WTC11 (cell line): Measurements from ENCODE around the gene UROC1. TPM values are rescaled to one million over a fixed set of nuclear protein-coding genes. Genes with fewer than 3 reads are reported as not detected.

Experiments
- ATAC-seq: fragments of 200-7000 bp; cut with Tn5 transposase; 2 replicates; pipeline ENCODE4 v1.10.0; 2021; ENCODE audit warnings: mild to moderate bottlenecking, moderate library complexity
- CTCF ChIA-PET: fragments of 300-600 bp; sonication (Branson Sonifier 250); formaldehyde crosslinking; loops from one replicate; lab custom pipeline; 2021; ENCODE audit warnings: antibody characterized with exemption; lab: Charles Lee
- POLR2A ChIA-PET: fragments of 350-600 bp; sonication (Branson Sonifier 250); formaldehyde crosslinking; loops from one replicate; lab custom pipeline; 2021; ENCODE audit warnings: antibody characterized with exemption; lab: Charles Lee
- DNase-seq: peaks from one replicate; pipeline ENCODE4 v3.0.0; 2021; ENCODE audit warnings: low spot score
- H3K27ac Mint-ChIP-seq: 2 replicates; pipeline ENCODE4 v1.8.0; 2021; ENCODE audit warnings: mixed read lengths
- H3K27me3 Mint-ChIP-seq: 2 replicates; pipeline ENCODE4 v1.8.0; 2021; ENCODE audit warnings: low read depth, mild to moderate bottlenecking, moderate library complexity, mixed read lengths
- H3K36me3 Mint-ChIP-seq: 2 replicates; pipeline ENCODE4 v1.8.0; 2021; ENCODE audit warnings: mixed read lengths
- H3K4me1 Mint-ChIP-seq: 2 replicates; pipeline ENCODE4 v1.8.0; 2022; ENCODE audit warnings: mixed read lengths
- H3K4me3 Mint-ChIP-seq: 2 replicates; pipeline ENCODE4 v1.8.0; 2021; ENCODE audit warnings: mild to moderate bottlenecking, moderate library complexity, mixed read lengths
- H3K9me3 Mint-ChIP-seq: 2 replicates; pipeline ENCODE4 v1.8.0; 2021; ENCODE audit warnings: mixed read lengths
- CTCF ChIP-seq: fragments of 200-600 bp; IDR thresholded peaks from 2 replicates; pipeline ENCODE4 v1.8.0; 2022; ENCODE audit warnings: antibody characterized with exemption
- E2F5 ChIP-seq: sonication (generic); formaldehyde crosslinking; IDR thresholded peaks from 2 replicates; pipeline ENCODE4 v1.8.1; 2022; ENCODE audit warnings: mild to moderate bottlenecking, moderate library complexity, missing genetic modification reagents
- EMX1 ChIP-seq: fragments of 250-450 bp; sonication (Bioruptor Pico); IDR thresholded peaks from 2 replicates; pipeline ENCODE4 v1.8.0; 2021; ENCODE audit warnings: mild to moderate bottlenecking
- ETV6 ChIP-seq: sonication (generic); formaldehyde crosslinking; IDR thresholded peaks from 2 replicates; pipeline ENCODE4 v1.8.1; 2022; ENCODE audit warnings: mild to moderate bottlenecking, missing genetic modification reagents
- FOXK1 ChIP-seq: sonication (generic); formaldehyde crosslinking; IDR thresholded peaks from 2 replicates; pipeline ENCODE4 v1.8.0; 2022; ENCODE audit warnings: mild to moderate bottlenecking, moderate library complexity, missing genetic modification reagents
- GRHL2 ChIP-seq: fragments of 250-450 bp; sonication (Bioruptor Pico); IDR thresholded peaks from 2 replicates; pipeline ENCODE4 v1.8.0; 2022; ENCODE audit warnings: mild to moderate bottlenecking, moderate library complexity; ENCODE audit not compliant: insufficient replicate concordance, severe bottlenecking
- HMGXB4 ChIP-seq: sonication (generic); formaldehyde crosslinking; IDR thresholded peaks from 2 replicates; pipeline ENCODE4 v1.8.1; 2023; ENCODE audit warnings: mild to moderate bottlenecking, moderate library complexity, missing genetic modification reagents
- JAZF1 ChIP-seq: fragments of 250-450 bp; sonication (Bioruptor Pico); IDR thresholded peaks from 2 replicates; pipeline ENCODE4 v1.9.0; 2021; ENCODE audit warnings: moderate library complexity, mild to moderate bottlenecking, inconsistent platforms
- MYBL2 ChIP-seq: sonication (generic); formaldehyde crosslinking; IDR thresholded peaks from 2 replicates; pipeline ENCODE4 v1.8.1; 2023; ENCODE audit warnings: mild to moderate bottlenecking, moderate library complexity, missing genetic modification reagents
- NFE2L1 ChIP-seq: sonication (generic); formaldehyde crosslinking; IDR thresholded peaks from 2 replicates; pipeline ENCODE4 v1.8.1; 2023; ENCODE audit warnings: missing genetic modification reagents
- PRDM15 ChIP-seq: sonication (generic); formaldehyde crosslinking; IDR thresholded peaks from 2 replicates; pipeline ENCODE4 v1.8.0; 2022; ENCODE audit warnings: missing genetic modification reagents
- SMAD3 ChIP-seq: sonication (generic); formaldehyde crosslinking; IDR thresholded peaks from 2 replicates; pipeline ENCODE4 v1.8.0; 2022; ENCODE audit warnings: missing genetic modification reagents, mild to moderate bottlenecking, borderline replicate concordance
- TCF7 ChIP-seq: sonication (generic); formaldehyde crosslinking; IDR thresholded peaks from 2 replicates; pipeline ENCODE4 v1.8.0; 2022; ENCODE audit warnings: mild to moderate bottlenecking, low read depth, missing genetic modification reagents, moderate library complexity
- TP53 ChIP-seq: sonication (generic); formaldehyde crosslinking; IDR thresholded peaks from 2 replicates; pipeline ENCODE4 v1.8.1; 2023; ENCODE audit warnings: mild to moderate bottlenecking, missing genetic modification reagents
- ZNF138 ChIP-seq: sonication (generic); formaldehyde crosslinking; conservative IDR thresholded peaks from 2 replicates; pipeline ENCODE4 v1.8.1; 2022; ENCODE audit warnings: mild to moderate bottlenecking, moderate library complexity, missing genetic modification reagents
- ZNF232 ChIP-seq: sonication (generic); formaldehyde crosslinking; IDR thresholded peaks from 2 replicates; pipeline ENCODE4 v1.8.0; 2022; ENCODE audit warnings: mild to moderate bottlenecking, missing genetic modification reagents
- ZNF263 ChIP-seq: sonication (generic); formaldehyde crosslinking; IDR thresholded peaks from 2 replicates; pipeline ENCODE4 v1.8.1; 2022; ENCODE audit warnings: low read depth, mild to moderate bottlenecking, moderate library complexity, missing genetic modification reagents
- ZNF512 ChIP-seq: sonication (generic); formaldehyde crosslinking; IDR thresholded peaks from 2 replicates; pipeline ENCODE4 v1.8.1; 2022; ENCODE audit warnings: missing genetic modification reagents, borderline replicate concordance
- ZNF671 ChIP-seq: fragments of 250-450 bp; sonication (Bioruptor Pico); IDR thresholded peaks from 2 replicates; pipeline ENCODE4 v1.8.0; 2021; ENCODE audit warnings: mild to moderate bottlenecking
- total RNA-seq: library from RNA; stranded (reverse); gene quantifications from 3 replicates; pipeline ENCODE4 v1.2.3, GENCODE V29; 2021
- TF ChIP-seq, protein P1 (sequence below): fragments of 250-450 bp; sonication (Bioruptor Pico); IDR thresholded peaks from 2 replicates; pipeline ENCODE4 v1.9.0; 2021; ENCODE audit warnings: mild to moderate bottlenecking
- TF ChIP-seq, protein P2 (sequence below): sonication (generic); formaldehyde crosslinking; conservative IDR thresholded peaks from 2 replicates; pipeline ENCODE4 v1.8.1; 2023; ENCODE audit warnings: mild to moderate bottlenecking, low read depth, missing genetic modification reagents, moderate library complexity

UROC1 gene
- total RNA-seq, 1 experiment from 2014 or later: not detected

GRCh38 chr3:126522363-126522788, 4.8 kb upstream of the UROC1 start:
- no peak overlapping the region for H3K27ac Mint-ChIP-seq
- DNase-seq (peak; percentile 79), ATAC-seq (peak; percentile 11)
- peaks cover 8% of the 10 kb centered on the region for H3K4me1 Mint-ChIP-seq
- POLR2A ChIA-PET: no interaction called here
- no peaks in the 10 kb centered on the region for H3K9me3 Mint-ChIP-seq
- no peak overlapping the region for H3K4me3 Mint-ChIP-seq
- CTCF ChIA-PET: interaction anchor here (0.7 to 2.9 kb wide), 12 partner anchors 10 to 389 kb away, joined by 3 to 12 read pairs (median 5); no protein-coding TSS in a partner anchor
- TF ChIP-seq PRDM15: no peak
- peak; percentile 98 for TF ChIP-seq CTCF
- no peak for TF ChIP-seq E2F5
- TF ChIP-seq ZNF232: no peak
- no peak for TF ChIP-seq TCF7 (CRISPR knock-in tag)
- TF ChIP-seq ETV6 (CRISPR knock-in tag): 0 out of 2 replicates have a peak, but pooled peaks have one; percentile 15
- no peaks in the 10 kb centered on the region for H3K36me3 Mint-ChIP-seq
- peaks cover 23% of the 10 kb centered on the region for H3K27me3 Mint-ChIP-seq

DNA sequence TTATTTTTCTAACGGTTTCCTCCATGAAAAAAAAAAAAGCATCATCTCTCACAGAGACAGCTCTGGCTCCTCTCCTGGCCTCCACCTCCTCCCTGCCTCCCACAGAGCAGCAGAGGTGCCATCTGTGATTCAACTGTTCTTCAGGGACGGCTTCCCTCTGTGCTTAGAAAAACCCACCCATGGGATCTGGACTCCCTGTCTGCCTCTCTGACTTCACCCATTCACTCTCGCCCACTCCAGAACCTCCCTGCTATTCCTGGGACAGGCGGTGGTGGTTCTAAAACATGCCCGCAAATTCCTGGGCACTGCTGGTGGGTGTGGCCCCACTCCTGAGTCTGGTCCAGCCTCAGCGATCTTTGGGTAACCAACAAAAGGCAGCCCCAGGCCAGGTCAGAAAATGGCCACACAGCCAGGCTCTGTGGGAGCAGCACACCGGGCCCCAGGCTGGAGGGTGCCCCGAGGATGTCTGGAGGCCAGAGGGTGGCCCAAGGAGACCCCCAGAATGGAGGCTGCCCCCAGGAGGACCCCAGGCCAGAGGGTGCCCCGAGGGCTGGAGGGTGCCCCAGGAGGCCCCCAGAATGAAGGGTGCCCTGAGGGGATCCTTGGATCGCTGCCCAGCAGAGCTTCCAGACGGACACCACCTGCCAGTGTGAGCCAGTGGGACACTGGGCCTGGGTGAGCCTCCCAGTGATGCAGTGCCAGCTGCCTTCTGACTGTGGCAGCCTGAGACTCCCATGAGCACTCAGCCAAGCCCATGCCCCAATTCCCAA, 3.7 kb upstream of the UROC1 start:
- ChIA-PET POLR2A (interaction anchor here (0.6 kb wide), 1 partner anchor 100 kb away, joined by 5 read pairs; no protein-coding TSS in a partner anchor), CTCF (interaction anchor here (1.9 kb wide), 1 partner anchor 9 kb away, joined by 8 read pairs; no protein-coding TSS in a partner anchor)
- no peaks in the 10 kb centered on the region for H3K9me3 Mint-ChIP-seq
- no peak for DNase-seq
- no peak overlapping the region for H3K4me3 Mint-ChIP-seq
- ATAC-seq: no peak
- H3K27ac Mint-ChIP-seq: no peak overlapping the region
- peaks cover 23% of the 10 kb centered on the region for H3K27me3 Mint-ChIP-seq
- H3K36me3 Mint-ChIP-seq: no peaks in the 10 kb centered on the region
- peaks cover 8% of the 10 kb centered on the region for H3K4me1 Mint-ChIP-seq
- TF ChIP-seq JAZF1 (CRISPR knock-in tag) (no peak), ZNF512 (CRISPR knock-in tag) (no peak), NFE2L1 (CRISPR knock-in tag) (no peak), ZNF263 (CRISPR knock-in tag) (no peak), ZNF138 (CRISPR knock-in tag) (no peak), TP53 (no peak), MYBL2 (no peak), FOXK1 (CRISPR knock-in tag) (no peak), GRHL2 (CRISPR knock-in tag) (no peak), SMAD3 (CRISPR knock-in tag) (no peak), HMGXB4 (CRISPR knock-in tag) (no peak), EMX1 (CRISPR knock-in tag) (no peak), ZNF671 (CRISPR knock-in tag) (no peak), ETV6 (CRISPR knock-in tag) (no peak)
- TF ChIP-seq, protein P1, sequence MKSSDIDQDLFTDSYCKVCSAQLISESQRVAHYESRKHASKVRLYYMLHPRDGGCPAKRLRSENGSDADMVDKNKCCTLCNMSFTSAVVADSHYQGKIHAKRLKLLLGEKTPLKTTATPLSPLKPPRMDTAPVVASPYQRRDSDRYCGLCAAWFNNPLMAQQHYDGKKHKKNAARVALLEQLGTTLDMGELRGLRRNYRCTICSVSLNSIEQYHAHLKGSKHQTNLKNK: no peak
- TF ChIP-seq, protein P2, sequence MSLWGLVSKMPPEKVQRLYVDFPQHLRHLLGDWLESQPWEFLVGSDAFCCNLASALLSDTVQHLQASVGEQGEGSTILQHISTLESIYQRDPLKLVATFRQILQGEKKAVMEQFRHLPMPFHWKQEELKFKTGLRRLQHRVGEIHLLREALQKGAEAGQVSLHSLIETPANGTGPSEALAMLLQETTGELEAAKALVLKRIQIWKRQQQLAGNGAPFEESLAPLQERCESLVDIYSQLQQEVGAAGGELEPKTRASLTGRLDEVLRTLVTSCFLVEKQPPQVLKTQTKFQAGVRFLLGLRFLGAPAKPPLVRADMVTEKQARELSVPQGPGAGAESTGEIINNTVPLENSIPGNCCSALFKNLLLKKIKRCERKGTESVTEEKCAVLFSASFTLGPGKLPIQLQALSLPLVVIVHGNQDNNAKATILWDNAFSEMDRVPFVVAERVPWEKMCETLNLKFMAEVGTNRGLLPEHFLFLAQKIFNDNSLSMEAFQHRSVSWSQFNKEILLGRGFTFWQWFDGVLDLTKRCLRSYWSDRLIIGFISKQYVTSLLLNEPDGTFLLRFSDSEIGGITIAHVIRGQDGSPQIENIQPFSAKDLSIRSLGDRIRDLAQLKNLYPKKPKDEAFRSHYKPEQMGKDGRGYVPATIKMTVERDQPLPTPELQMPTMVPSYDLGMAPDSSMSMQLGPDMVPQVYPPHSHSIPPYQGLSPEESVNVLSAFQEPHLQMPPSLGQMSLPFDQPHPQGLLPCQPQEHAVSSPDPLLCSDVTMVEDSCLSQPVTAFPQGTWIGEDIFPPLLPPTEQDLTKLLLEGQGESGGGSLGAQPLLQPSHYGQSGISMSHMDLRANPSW (CRISPR knock-in tag): no peak
